ENCODE results near the gene LCE6A.

Gene LCE6A

GRCh38 chr1:152884085-152884484 lies 41.4 kb downstream of the LCE6A start:
- H2AFZ ChIP-seq (ENCODE audit: low read depth), result no peak overlapping the region

DNA sequence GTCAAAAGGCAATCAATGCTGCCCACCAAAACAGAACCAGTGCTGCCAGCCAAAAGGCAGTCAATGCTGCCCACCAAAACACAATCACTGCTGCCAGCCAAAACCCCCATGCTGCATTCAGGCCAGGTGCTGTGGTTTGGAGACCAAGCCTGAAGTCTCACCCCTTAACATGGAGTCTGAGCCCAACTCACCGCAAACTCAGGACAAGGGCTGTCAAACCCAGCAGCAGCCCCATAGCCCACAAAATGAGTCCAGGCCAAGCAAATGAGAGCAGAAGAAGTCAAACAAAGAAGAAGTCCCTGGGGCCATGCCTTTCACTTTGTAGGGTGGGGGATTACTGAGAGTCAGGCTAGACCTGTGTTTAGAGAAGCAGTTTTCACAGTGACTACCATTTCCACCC lies 41.9 kb downstream of the LCE6A start:
- Histone ChIP-seq H3K9ac (no peak overlapping the region), H3K4me3 (IDR thresholded peaks at IDR 0.05; ENCODE audit: insufficient read depth, low read depth, low read length) (no peak overlapping the region)

More at GRCh38 chr1:152884085-152884484, 41.4 kb downstream of the LCE6A start:
- H3K4me2 ChIP-seq, result no peak overlapping the region
- no peak overlapping the region for H3K4me3 ChIP-seq (IDR thresholded peaks at IDR 0.05; ENCODE audit: insufficient read depth, low read depth, low read length)
- H3K36me3 ChIP-seq (ENCODE audit: insufficient read depth), result no peaks in the 10 kb centered on the region; the same call in 1 of the 2 replicates
- H3K4me1 ChIP-seq (ENCODE audit: low read depth, poor library complexity, severe bottlenecking), result peaks cover 4% of the 10 kb centered on the region
- H3K27ac ChIP-seq, result no peak overlapping the region
- no peaks in the 10 kb centered on the region for H4K20me1 ChIP-seq (ENCODE audit: insufficient read depth)
- H3K27me3 ChIP-seq (ENCODE audit: insufficient read depth, low read depth), result no peaks in the 10 kb centered on the region
- TF ChIP-seq, protein P1, sequence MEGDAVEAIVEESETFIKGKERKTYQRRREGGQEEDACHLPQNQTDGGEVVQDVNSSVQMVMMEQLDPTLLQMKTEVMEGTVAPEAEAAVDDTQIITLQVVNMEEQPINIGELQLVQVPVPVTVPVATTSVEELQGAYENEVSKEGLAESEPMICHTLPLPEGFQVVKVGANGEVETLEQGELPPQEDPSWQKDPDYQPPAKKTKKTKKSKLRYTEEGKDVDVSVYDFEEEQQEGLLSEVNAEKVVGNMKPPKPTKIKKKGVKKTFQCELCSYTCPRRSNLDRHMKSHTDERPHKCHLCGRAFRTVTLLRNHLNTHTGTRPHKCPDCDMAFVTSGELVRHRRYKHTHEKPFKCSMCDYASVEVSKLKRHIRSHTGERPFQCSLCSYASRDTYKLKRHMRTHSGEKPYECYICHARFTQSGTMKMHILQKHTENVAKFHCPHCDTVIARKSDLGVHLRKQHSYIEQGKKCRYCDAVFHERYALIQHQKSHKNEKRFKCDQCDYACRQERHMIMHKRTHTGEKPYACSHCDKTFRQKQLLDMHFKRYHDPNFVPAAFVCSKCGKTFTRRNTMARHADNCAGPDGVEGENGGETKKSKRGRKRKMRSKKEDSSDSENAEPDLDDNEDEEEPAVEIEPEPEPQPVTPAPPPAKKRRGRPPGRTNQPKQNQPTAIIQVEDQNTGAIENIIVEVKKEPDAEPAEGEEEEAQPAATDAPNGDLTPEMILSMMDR (conservative IDR thresholded peaks at IDR 0.05; ENCODE audit: low read depth, low read length), result no peak
- no peaks in the 10 kb centered on the region for H3K79me2 ChIP-seq (ENCODE audit: insufficient read depth, low read depth)
- no peak overlapping the region for H3K9ac ChIP-seq

DNA sequence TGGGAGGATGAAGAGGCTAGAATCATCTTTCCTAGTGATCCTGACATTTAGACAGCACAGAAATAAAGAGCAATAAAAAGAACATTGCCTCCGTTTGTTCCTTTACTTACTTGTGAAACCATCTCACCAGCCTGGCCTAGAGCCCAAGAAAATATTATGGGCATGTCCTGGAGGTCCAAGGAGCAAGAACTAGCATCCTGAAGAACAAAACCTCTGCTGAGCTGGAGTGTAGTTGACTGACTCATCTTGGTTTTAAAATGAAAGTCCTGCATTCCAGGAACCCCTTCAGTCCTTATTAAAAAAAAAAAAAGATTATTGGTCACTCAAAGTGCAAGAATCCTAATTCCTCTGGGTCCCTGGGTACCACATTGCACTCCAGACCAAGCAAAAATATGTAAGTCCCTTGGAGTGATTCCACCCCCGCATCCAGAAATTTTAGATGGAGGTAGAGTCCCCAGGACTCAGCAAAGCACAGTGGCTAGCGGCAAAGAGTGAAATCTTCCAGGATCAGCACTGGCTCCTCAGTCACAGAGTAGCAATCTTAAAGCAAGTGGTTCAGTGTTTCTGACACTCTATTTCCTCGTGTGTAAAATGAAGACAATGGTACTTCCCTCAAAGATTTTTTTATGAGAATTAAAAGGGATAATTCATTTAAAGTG lies 42.4 kb downstream of the LCE6A start:
- peaks cover 4% of the 10 kb centered on the region for H3K4me1 ChIP-seq (ENCODE audit: low read depth, poor library complexity, severe bottlenecking)
- H4K20me1 ChIP-seq (ENCODE audit: insufficient read depth), result no peaks in the 10 kb centered on the region
- H3K9ac ChIP-seq, result no peak overlapping the region
- H3K79me2 ChIP-seq (ENCODE audit: insufficient read depth, low read depth), result no peaks in the 10 kb centered on the region
- TF ChIP-seq, protein P1 (conservative IDR thresholded peaks at IDR 0.05; ENCODE audit: low read depth, low read length), result no peak
- H3K4me3 ChIP-seq (IDR thresholded peaks at IDR 0.05; ENCODE audit: insufficient read depth, low read depth, low read length), result no peak overlapping the region
- no peaks in the 10 kb centered on the region; the same call in 1 of the 2 replicates for H3K36me3 ChIP-seq (ENCODE audit: insufficient read depth)
- no peak overlapping the region for H2AFZ ChIP-seq (ENCODE audit: low read depth)
- no peaks in the 10 kb centered on the region for H3K27me3 ChIP-seq (ENCODE audit: insufficient read depth, low read depth)
- H3K27ac ChIP-seq, result no peak overlapping the region
- H3K4me2 ChIP-seq, result no peak overlapping the region

More for the DNA sequence above, 41.9 kb downstream of the LCE6A start:
- TF ChIP-seq, protein P1 (conservative IDR thresholded peaks at IDR 0.05; ENCODE audit: low read depth, low read length), result no peak
- Histone ChIP-seq H3K27me3 (ENCODE audit: insufficient read depth, low read depth) (no peaks in the 10 kb centered on the region), H3K27ac (no peak overlapping the region), H3K4me1 (ENCODE audit: low read depth, poor library complexity, severe bottlenecking) (peaks cover 4% of the 10 kb centered on the region), H3K79me2 (ENCODE audit: insufficient read depth, low read depth) (no peaks in the 10 kb centered on the region), H4K20me1 (ENCODE audit: insufficient read depth) (no peaks in the 10 kb centered on the region), H3K36me3 (ENCODE audit: insufficient read depth) (no peaks in the 10 kb centered on the region; the same call in 1 of the 2 replicates), H2AFZ (ENCODE audit: low read depth) (no peak overlapping the region), H3K4me2 (no peak overlapping the region)

GRCh38 chr1:152886085-152886484 lies 43.4 kb downstream of the LCE6A start:
- no peak overlapping the region for H2AFZ ChIP-seq (ENCODE audit: low read depth)
- no peak overlapping the region for H3K9ac ChIP-seq
- H3K4me3 ChIP-seq (IDR thresholded peaks at IDR 0.05; ENCODE audit: insufficient read depth, low read depth, low read length), result no peak overlapping the region
- H3K4me1 ChIP-seq (ENCODE audit: low read depth, poor library complexity, severe bottlenecking), result peaks cover under 1% of the 10 kb centered on the region
- no peak overlapping the region for H3K27ac ChIP-seq
- TF ChIP-seq, protein P1 (conservative IDR thresholded peaks at IDR 0.05; ENCODE audit: low read depth, low read length), result no peak
- H3K27me3 ChIP-seq (ENCODE audit: insufficient read depth, low read depth), result no peaks in the 10 kb centered on the region
- no peaks in the 10 kb centered on the region for H3K79me2 ChIP-seq (ENCODE audit: insufficient read depth, low read depth)
- H3K36me3 ChIP-seq (ENCODE audit: insufficient read depth), result no peaks in the 10 kb centered on the region; the same call in 1 of the 2 replicates
- H3K4me2 ChIP-seq, result no peak overlapping the region
- H4K20me1 ChIP-seq (ENCODE audit: insufficient read depth), result no peaks in the 10 kb centered on the region
